Activated CD4-positive, alpha-beta T cell treated with anti-CD3 and anti-CD28 coated beads, Interleukin-2, amount 10 ng/mL, durations not matched to agents 24 days and 14 days (primary cell): ENCODE results near the gene LRRC10. TPM values are rescaled to one million over a fixed set of nuclear protein-coding genes. Genes with fewer than 3 reads are reported as not detected.

Experiments used
- DNase-seq: peaks from one replicate; pipeline ENCODE4 v3.0.0; 2022
- H3K27ac Mint-ChIP-seq: one replicate; pipeline ENCODE4 v1.8.0; 2022; ENCODE audit warnings: mild to moderate bottlenecking, mixed read lengths
- H3K27me3 Mint-ChIP-seq: one replicate; pipeline ENCODE4 v1.8.0; 2022; ENCODE audit warnings: mixed read lengths
- H3K36me3 Mint-ChIP-seq: one replicate; pipeline ENCODE4 v1.8.0; 2022; ENCODE audit warnings: low read depth, mild to moderate bottlenecking, mixed read lengths
- H3K4me1 Mint-ChIP-seq: one replicate; pipeline ENCODE4 v1.8.0; 2021; ENCODE audit warnings: mixed read lengths
- H3K4me3 Mint-ChIP-seq: one replicate; pipeline ENCODE4 v1.8.0; 2022; ENCODE audit warnings: mild to moderate bottlenecking, moderate library complexity, mixed read lengths
- H3K9me3 Mint-ChIP-seq: one replicate; pipeline ENCODE4 v1.8.0; 2021; ENCODE audit warnings: mixed read lengths
- intact Hi-C: fragments of 100-400 bp; cut with micrococcal nuclease; formaldehyde crosslinking; loops from one replicate; pipeline ENCODE4 v1.15.1; 2023
- total RNA-seq: library from RNA; stranded (reverse); gene quantifications from 2 replicates; pipeline ENCODE4 v1.2.3, GENCODE V29; 2022

Gene LRRC10
- total RNA-seq, 1 donor from 2014 or later: not detected

DNA sequence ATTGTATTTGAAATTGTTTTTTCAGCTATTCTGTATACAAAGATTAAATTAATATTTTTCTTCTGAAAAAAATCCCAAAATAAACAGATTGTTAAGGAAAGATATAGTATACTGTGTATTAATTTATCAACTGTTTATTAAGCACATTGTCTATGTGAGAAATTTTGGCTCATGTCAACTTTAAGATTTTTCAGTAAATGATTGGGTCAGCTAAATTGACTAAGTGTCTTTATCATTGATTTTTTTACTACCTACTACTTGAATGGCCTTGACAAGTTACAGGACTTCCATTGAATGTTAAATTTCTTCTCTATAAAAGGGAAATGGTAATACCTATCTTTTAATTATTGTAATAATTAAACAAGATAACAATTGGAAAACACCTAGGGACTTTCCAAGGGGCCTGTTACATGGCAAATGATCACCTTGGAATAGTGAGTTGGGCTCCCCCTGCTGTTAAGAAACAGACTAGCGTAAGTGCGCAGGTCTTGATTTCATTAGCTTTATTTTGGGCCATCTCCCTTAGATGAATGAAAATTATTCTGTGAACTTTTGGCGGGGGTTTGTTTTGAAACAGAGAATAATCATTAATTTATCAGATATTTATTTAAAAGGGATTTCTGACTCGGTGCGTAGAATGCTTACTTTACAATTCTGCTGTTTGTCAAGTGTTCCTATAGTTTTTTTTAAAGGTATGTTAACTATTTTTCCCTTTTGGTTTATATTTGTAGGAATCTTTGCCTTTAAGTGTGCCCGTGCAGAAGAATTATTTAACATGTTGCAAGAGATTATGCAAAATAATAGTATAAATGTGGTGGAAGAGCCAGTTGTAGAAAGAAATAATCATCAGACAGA lies 39.9 kb downstream of the LRRC10 start:
- intact Hi-C loops: loop anchor here (1.0 to 5.0 kb wide), 4 partner anchors 98 to 279 kb away; partner anchors contain the start of gene FRS2
- peaks cover 36% of the 10 kb centered on the region for H3K36me3 Mint-ChIP-seq
- peak; percentile 86 for DNase-seq
- H3K4me3 Mint-ChIP-seq: no peak overlapping the region
- no peaks in the 10 kb centered on the region for H3K27me3 Mint-ChIP-seq
- peaks cover 12% of the 10 kb centered on the region for H3K4me1 Mint-ChIP-seq
- H3K27ac Mint-ChIP-seq: no peak overlapping the region
- H3K9me3 Mint-ChIP-seq: no peaks in the 10 kb centered on the region

DNA sequence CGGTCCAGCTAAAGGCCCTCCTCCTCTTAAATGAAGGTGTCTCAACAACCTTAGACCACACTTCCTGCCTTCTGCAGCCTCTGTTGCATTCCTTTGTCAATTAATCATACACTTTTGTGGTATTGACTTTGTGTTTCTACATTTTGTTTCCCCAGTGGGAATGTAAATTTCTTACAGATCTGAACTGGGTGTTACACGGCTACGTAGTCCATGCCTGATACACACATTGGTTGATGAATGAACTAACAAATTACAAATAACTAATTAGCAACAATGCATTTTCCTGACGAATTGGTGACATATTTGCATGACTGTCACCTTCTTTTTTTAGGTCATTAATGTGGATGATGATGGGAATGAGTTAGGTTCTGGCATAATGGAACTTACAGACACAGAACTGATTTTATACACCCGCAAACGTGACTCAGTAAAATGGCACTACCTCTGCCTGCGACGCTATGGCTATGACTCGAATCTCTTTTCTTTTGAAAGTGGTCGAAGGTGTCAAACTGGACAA lies 40.6 kb downstream of the LRRC10 start:
- Mint-ChIP-seq H3K27me3 (no peaks in the 10 kb centered on the region), H3K4me3 (no peak overlapping the region), H3K4me1 (peaks cover 12% of the 10 kb centered on the region), H3K36me3 (peaks cover 36% of the 10 kb centered on the region), H3K9me3 (no peaks in the 10 kb centered on the region), H3K27ac (no peak overlapping the region)
- intact Hi-C loops: loop anchor here (5.0 kb wide), 1 partner anchor 98 kb away; the partner anchor contains the start of gene FRS2
- DNase-seq: no peak

DNA sequence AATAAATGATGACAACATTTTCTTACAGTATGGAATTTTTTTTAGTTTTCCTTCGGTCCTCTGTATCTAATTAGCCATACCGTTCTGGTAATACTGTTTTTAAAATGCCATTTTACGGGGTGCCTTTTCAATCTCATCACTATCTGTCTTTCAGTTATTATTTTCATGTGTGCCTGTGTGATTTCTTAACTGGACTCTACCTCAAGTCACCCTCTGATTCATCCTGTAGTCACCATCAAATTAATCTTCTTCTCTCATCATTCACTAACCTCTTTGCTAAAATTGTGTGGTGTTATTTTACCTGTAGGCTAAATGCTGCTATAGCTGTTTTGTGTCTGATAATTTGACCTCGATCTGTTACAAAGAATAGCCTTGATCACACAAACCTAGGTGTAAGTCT lies 41.5 kb downstream of the LRRC10 start:
- intact Hi-C loops: no loop called here
- H3K9me3 Mint-ChIP-seq: no peaks in the 10 kb centered on the region
- peaks cover 12% of the 10 kb centered on the region for H3K4me1 Mint-ChIP-seq
- H3K27ac Mint-ChIP-seq: no peak overlapping the region
- H3K36me3 Mint-ChIP-seq: peaks cover 29% of the 10 kb centered on the region
- no peak overlapping the region for H3K4me3 Mint-ChIP-seq
- no peaks in the 10 kb centered on the region for H3K27me3 Mint-ChIP-seq
- no peak for DNase-seq

DNA sequence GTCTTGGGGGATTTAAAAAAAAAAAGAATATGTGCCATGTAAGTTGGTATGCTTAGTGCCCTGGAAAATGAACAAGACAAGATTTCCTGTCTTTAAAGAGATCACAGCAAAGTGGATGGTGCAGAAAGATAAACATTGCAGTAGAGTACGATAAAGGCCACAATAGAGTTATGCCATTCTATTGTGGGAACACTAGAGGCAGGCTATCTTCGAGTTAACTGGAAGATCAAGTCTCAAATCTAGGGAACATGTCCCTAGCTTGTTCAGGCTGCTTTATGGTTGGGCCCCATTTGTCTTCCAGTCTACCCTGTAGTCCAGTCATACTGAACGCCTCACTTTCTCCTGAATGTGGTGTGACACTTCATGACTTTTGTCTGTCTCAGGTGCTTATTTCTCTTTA lies 44.1 kb downstream of the LRRC10 start:
- H3K27me3 Mint-ChIP-seq: no peaks in the 10 kb centered on the region
- H3K27ac Mint-ChIP-seq: no peak overlapping the region
- H3K4me3 Mint-ChIP-seq: no peak overlapping the region
- H3K9me3 Mint-ChIP-seq: no peaks in the 10 kb centered on the region
- intact Hi-C loops: no loop called here
- peaks cover 9% of the 10 kb centered on the region for H3K4me1 Mint-ChIP-seq
- DNase-seq: no peak
- H3K36me3 Mint-ChIP-seq: peaks cover 18% of the 10 kb centered on the region

DNA sequence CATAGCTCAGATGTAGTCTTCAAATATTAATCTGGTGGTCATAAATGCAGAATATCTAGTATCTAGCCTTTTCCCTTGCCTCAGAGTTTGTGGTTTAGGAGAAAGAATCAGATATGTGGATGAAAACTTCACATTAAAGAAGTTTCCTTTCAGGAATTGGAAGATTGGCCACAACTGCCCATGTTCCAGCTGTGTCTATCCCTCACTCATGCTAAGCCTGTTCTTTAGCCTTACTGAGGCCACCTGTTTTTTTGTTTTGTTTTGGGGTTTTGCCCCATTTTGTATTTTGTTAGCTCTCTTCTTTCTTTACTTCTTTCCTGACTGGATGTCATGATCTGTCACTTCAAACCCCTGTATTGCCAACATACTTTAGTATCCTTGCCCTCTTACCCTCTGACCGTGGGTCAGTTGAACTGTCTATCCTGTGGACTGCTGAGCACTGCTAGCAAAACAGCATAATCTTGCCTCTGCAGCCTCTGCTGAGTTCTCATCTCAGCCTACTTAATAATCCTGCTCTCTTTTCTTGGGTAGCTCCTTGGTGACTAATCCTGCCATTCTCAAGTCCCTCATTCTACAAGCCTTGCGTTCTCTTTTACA lies 47.4 kb downstream of the LRRC10 start:
- DNase-seq: no peak
- H3K9me3 Mint-ChIP-seq: no peaks in the 10 kb centered on the region
- H3K27ac Mint-ChIP-seq: no peak overlapping the region
- H3K4me3 Mint-ChIP-seq: no peak overlapping the region
- H3K27me3 Mint-ChIP-seq: no peaks in the 10 kb centered on the region
- intact Hi-C loops: no loop called here
- peaks cover 4% of the 10 kb centered on the region for H3K4me1 Mint-ChIP-seq
- H3K36me3 Mint-ChIP-seq: peaks cover 6% of the 10 kb centered on the region

Other genes with a start within 250 kb of the LRRC10 start
- 12.1 and 13.6 TPM in 2 replicates for gene FRS2, start 140.5 kb downstream of the LRRC10 start, total RNA-seq
- gene CCT2, start 25.4 kb downstream of the LRRC10 start, total RNA-seq: 490 and 511 TPM in 2 replicates
- not detected in 2 replicates for gene BEST3, start 88.4 kb upstream of the LRRC10 start, total RNA-seq
- 28.5 and 33.6 TPM in 2 replicates for gene RAB3IP, start 128.0 kb upstream of the LRRC10 start, total RNA-seq
- not detected in 2 replicates for gene MYRFL, start 214.3 kb upstream of the LRRC10 start, total RNA-seq